Panc1 (cell line): ENCODE measurements around the gene OLIG3. TPM values are rescaled to one million over a fixed set of nuclear protein-coding genes. Genes with fewer than 3 reads are reported as not detected.

Experiments used
- ATAC-seq: fragments of 200-7000 bp; cut with Tn5 transposase; 2 replicates; pipeline ENCODE4 v1.9.1; 2020; ENCODE audit warnings: mild to moderate bottlenecking, moderate library complexity
- BruUV-seq: library from RNA; stranded (reverse); fragments of 400-500 nt; replicated peaks from 2 replicates; lab custom pipeline; 2021; lab: Mats Ljungman, UMichigan
- CTCF ChIA-PET: fragments of 300-600 bp; sonication (Branson Sonifier 250); formaldehyde crosslinking; loops from one replicate; lab custom pipeline; 2022; ENCODE audit warnings: antibody characterized with exemption; lab: Charles Lee
- POLR2A ChIA-PET: fragments of 300-600 bp; sonication (Branson Sonifier 250); formaldehyde crosslinking; loops from one replicate; lab custom pipeline; 2022; ENCODE audit warnings: antibody characterized with exemption; lab: Charles Lee
- DNase-seq: peaks from one replicate; pipeline ENCODE4 v3.0.0-alpha.2; 2010; ENCODE audit warnings: low read depth, low spot score
- H3K27ac ChIP-seq: 2 replicates; pipeline ENCODE4 v1.5.1; 2011; ENCODE audit warnings: mild to moderate bottlenecking, low read length, inconsistent platforms
- H3K27me3 ChIP-seq: fragments of 200-500 bp; sonication (Bioruptor generic); 2 replicates; pipeline ENCODE4 v1.6.0; 2014; ENCODE audit warnings: low read length, inconsistent platforms; ENCODE audit not compliant: control insufficient read depth, insufficient read depth
- H3K36me3 ChIP-seq: fragments of 200-500 bp; sonication (Bioruptor generic); 2 replicates; pipeline ENCODE4 v1.5.1; 2014; ENCODE audit warnings: inconsistent platforms, mild to moderate bottlenecking, low read length, moderate library complexity; ENCODE audit not compliant: control insufficient read depth, insufficient read depth
- H3K4me1 ChIP-seq: 2 replicates; pipeline ENCODE4 v1.5.1; 2011; ENCODE audit warnings: inconsistent platforms, mild to moderate bottlenecking, low read length, moderate library complexity; ENCODE audit not compliant: control insufficient read depth, insufficient read depth
- H3K4me3 ChIP-seq, 2 experiments: 2 replicates each; pipeline ENCODE4 v1.5.1; 2011 to 2012; ENCODE audit warnings: low read depth in 2 of 2, low read length in 2 of 2, mild to moderate bottlenecking in 2 of 2, inconsistent platforms in 1 of 2, moderate library complexity in 1 of 2
- H3K9me3 ChIP-seq: fragments of 200-500 bp; sonication (Bioruptor generic); 2 replicates; pipeline ENCODE4 v1.5.1; 2014; ENCODE audit warnings: low read depth, mild to moderate bottlenecking, inconsistent platforms, low read length, moderate library complexity; ENCODE audit not compliant: control insufficient read depth, insufficient read depth
- CTCF ChIP-seq: fragments of 450-650 bp; IDR thresholded peaks from 2 replicates; pipeline ENCODE4 v1.5.1; 2017; ENCODE audit warnings: mild to moderate bottlenecking
- POLR2AphosphoS5 ChIP-seq: IDR thresholded peaks from 2 replicates; pipeline ENCODE4 v1.6.1; 2012; ENCODE audit warnings: mild to moderate bottlenecking, low read depth, low read length, moderate library complexity
- REST ChIP-seq, 2 experiments: IDR thresholded peaks; 2 replicates each; pipeline ENCODE4 v1.6.1; 2011 to 2012; ENCODE audit warnings: low read depth in 2 of 2, control low read depth in 1 of 2, low read length in 1 of 2, mild to moderate bottlenecking in 1 of 2, moderate library complexity in 1 of 2; ENCODE audit not compliant: insufficient read depth in 1 of 2
- SIN3A ChIP-seq: IDR thresholded peaks from 2 replicates; pipeline ENCODE4 v1.6.1; 2012; ENCODE audit warnings: low read depth, mild to moderate bottlenecking, low read length, moderate library complexity, borderline replicate concordance; ENCODE audit not compliant: insufficient read depth
- TCF7L2 ChIP-seq: IDR thresholded peaks from 2 replicates; pipeline ENCODE4 v1.6.1; 2011; ENCODE audit warnings: mild to moderate bottlenecking, low read depth, low read length, inconsistent platforms
- in situ Hi-C: cut with HindIII; loops from 2 replicates; pipeline ENCODE4 v1.10.0; 2016; ENCODE audit warnings: low sequenced_read_pairs, low pct_unique_long_range_greater_than_20kb
- intact Hi-C: fragments of 100-400 bp; cut with micrococcal nuclease; formaldehyde crosslinking; loops from one replicate; pipeline ENCODE4 v1.10.0; 2022; ENCODE audit not compliant: unreplicated experiment
- total RNA-seq: library from RNA; stranded (reverse); gene quantifications from one replicate; pipeline ENCODE4 v1.2.1, GENCODE V29; 2021; ENCODE audit not compliant: unreplicated experiment

Gene OLIG3
- total RNA-seq, 1 experiment from 2014 or later: not detected

DNA sequence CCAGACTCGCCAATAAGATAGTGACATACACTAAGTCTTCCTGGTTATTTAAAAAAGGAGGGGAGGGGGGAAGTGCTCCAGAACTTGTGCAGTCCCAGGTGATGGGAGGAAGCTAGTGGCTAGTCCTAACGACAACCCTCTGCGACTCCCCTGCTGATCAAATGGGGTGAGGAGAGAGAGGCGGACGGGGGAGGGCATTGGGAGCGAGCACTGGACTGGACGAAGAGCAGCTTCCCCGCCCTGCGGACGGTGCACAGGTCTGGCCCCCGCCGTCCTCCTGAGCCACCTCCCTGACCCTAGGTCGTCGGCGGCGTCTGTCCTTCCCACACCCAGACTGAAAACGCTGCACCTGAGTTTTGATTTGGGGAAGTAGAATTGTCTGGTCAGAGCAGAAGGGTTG, 2.2 kb upstream of the OLIG3 start:
- DNase-seq (no peak), ATAC-seq (no peak)
- H3K36me3 ChIP-seq: peaks cover 2% of the 10 kb centered on the region; the same call in 1 of the 2 replicates
- POLR2A ChIA-PET: no interaction called here
- H3K27me3 ChIP-seq: peaks cover 19% of the 10 kb centered on the region
- no peak overlapping the region for H3K4me3 ChIP-seq
- TF ChIP-seq SIN3A (no peak), POLR2AphosphoS5 (no peak), TCF7L2 (no peak), REST (IDR thresholded peaks at IDR 0.05; ENCODE audit: insufficient read depth in 1 of 2, low read depth in 2 of 2, low read length in 1 of 2) (no peak), CTCF (no peak)
- H3K9me3 ChIP-seq: no peaks in the 10 kb centered on the region
- intact Hi-C loops: no loop called here
- CTCF ChIA-PET: no interaction called here
- H3K27ac ChIP-seq: no peak overlapping the region
- in situ Hi-C loops: no loop called here
- no TSS peak for BruUV-seq
- no peaks in the 10 kb centered on the region for H3K4me1 ChIP-seq

- no peaks in the 10 kb centered on the region for H3K4me1 ChIP-seq
- DNase-seq (no peak), ATAC-seq (no peak)
- H3K27me3 ChIP-seq: peaks cover 19% of the 10 kb centered on the region
- H3K36me3 ChIP-seq: peaks cover 2% of the 10 kb centered on the region; the same call in 1 of the 2 replicates
- intact Hi-C loops: no loop called here
- no peak for TF ChIP-seq SIN3A
- TF ChIP-seq CTCF: no peak
- TF ChIP-seq REST (IDR thresholded peaks at IDR 0.05; ENCODE audit: insufficient read depth in 1 of 2, low read depth in 2 of 2, low read length in 1 of 2): no peak
- TF ChIP-seq POLR2AphosphoS5: no peak
- no peak for TF ChIP-seq TCF7L2
- POLR2A ChIA-PET: no interaction called here
- H3K4me3 ChIP-seq: no peak overlapping the region
- no peak overlapping the region for H3K27ac ChIP-seq
- CTCF ChIA-PET: no interaction called here
- in situ Hi-C loops: no loop called here
- H3K9me3 ChIP-seq: no peaks in the 10 kb centered on the region
- no TSS peak for BruUV-seq
Measured at GRCh38 chr6:137495703-137496336, 1.6 kb upstream of the OLIG3 start.
